GM21447 (cell line): ENCODE results near the gene HBD.
"Not testable (repeated sequence)": the region's sequence is repeated elsewhere in the genome, so short reads cannot be mapped to it uniquely, and the experiment has no call there.

Experiments used
- ATAC-seq: cut with Tn5 transposase; IDR thresholded peaks from one replicate; pipeline ENCODE4 v1.9.1; 2021; ENCODE audit not compliant: unreplicated experiment

HBD gene

GRCh38 chr11:5253440-5253839 is 19.2 kb upstream of the HBD start:
- not testable (repeated sequence) for ATAC-seq

DNA sequence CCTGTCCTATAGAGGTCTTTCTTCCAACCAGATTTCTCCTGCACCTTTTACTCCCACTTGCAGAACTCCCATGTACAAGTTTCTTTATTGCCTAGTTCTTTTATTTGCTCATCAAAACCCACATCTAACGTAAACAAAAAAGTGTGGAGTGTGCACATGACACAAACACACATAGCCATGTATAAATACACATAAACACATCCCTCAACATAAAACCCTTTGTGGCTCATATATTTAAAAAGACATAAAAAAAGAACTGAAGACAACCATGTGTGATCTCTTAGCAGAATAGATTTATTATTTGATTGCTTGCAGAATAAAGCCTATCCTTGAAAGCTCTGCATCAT is 18.6 kb upstream of the HBD start:
- ATAC-seq: no peak

DNA sequence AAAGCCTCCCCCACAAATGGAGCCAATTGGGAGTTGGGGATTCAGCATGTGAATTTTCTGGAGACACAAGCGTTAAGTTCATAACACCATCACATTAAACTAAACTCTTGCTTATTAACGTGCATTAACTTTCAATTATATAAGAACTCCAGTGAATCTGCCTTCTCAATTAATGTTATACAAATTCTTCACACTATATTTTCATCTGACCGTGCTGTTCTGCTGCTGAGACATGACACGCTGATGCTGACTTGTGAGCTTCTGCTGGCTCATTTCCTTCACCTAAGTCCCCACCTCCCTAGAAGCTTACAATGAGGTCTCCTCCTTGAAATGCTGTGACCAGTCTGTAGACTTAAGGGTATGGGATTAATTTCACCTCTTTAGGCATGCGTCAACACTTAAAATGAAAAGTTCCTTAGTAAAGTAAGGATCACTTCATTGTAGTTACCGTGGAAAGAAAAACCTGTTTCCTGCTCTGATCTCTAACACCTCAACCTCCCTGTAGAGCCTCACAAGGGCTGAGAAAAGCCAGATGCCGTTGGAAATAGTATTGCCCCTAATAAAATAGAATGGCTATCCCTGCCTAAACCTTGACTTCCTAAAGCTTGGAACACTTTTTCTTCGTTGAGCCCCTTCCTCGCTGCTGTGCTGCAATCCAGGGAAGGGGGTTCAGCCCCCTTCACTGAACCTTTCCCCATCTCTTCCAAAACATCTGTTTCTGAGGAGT is 18.1 kb upstream of the HBD start:
- no peak for ATAC-seq

DNA sequence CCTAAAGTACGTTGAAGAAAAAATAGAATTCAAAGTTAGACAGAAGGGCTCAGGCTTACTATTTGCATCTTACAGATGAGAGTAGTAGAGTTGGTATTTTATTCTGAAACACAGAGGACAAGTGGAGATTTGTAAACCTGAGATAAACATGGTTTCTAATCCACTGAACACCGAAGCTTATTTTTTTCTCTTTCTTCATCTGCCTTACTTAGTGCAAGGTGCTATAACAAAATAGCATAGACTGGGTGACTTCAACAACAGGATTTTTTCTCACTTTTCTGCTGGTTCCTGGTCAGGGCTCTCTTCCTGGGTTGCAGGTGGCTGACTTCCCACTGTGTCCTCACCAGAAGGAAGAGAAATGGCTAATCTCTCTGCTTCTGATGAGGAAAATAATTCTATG is 17.5 kb upstream of the HBD start:
- ATAC-seq: no peak

DNA sequence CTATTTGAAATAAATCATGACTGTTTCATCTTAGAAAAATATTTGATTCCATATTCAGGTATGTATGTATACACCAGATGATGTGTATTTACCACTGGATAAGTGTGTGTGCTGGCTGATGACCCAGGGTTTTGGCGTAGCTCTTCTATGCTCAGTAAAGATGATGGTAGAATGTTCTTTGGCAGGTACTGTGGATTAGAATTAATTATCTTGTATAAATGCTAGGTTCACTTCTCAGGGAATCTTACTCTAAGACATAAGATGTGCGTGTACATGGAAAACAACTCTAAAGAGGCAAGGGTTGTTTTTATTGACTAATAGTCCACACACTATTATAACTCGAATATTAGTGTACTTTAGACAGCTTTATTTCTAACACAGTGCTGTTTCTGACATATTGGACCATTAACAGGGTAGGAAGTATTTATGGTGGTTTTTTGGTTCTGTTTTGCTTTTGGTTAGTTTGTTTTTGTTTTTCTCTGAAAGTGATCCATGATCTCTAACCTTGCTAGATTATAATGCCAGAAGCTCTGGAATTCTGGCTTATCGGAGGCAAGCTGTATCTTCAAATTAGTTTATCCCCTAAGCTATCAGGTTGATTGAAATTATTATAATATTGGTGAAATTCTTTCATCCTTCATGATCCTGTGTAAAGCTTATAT is 16.4 kb upstream of the HBD start:
- no peak for ATAC-seq

DNA sequence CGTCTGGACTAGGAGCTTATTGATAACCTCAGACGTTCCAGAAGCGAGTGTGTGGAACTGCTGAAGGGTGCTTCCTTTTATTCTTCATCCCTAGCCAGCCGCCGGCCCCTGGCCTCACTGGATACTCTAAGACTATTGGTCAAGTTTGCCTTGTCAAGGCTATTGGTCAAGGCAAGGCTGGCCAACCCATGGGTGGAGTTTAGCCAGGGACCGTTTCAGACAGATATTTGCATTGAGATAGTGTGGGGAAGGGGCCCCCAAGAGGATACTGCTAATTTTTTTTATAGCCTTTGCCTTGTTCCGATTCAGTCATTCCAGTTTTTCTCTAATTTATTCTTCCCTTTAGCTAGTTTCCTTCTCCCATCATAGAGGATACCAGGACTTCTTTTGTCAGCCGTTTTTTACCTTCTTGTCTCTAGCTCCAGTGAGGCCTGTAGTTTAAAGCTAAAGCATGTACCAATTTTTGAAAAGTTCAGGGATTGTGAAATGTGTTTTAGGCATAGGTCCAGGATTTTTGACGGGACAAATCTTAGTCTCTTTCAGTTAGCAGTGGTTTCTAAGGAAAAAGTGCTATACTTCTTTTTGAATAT is 15.6 kb upstream of the HBD start, which contains the start of gene HBG1:
HBG1 (minus strand) TSS at position 51 of the 590 bp plus-strand sequence. CDS start 53 bp downstream, outside the sequence.
- ATAC-seq: not testable (repeated sequence)

- not testable (repeated sequence) for ATAC-seq
These were observed 14.2 kb upstream of the HBD start for GRCh38 chr11:5248498-5248897.

DNA sequence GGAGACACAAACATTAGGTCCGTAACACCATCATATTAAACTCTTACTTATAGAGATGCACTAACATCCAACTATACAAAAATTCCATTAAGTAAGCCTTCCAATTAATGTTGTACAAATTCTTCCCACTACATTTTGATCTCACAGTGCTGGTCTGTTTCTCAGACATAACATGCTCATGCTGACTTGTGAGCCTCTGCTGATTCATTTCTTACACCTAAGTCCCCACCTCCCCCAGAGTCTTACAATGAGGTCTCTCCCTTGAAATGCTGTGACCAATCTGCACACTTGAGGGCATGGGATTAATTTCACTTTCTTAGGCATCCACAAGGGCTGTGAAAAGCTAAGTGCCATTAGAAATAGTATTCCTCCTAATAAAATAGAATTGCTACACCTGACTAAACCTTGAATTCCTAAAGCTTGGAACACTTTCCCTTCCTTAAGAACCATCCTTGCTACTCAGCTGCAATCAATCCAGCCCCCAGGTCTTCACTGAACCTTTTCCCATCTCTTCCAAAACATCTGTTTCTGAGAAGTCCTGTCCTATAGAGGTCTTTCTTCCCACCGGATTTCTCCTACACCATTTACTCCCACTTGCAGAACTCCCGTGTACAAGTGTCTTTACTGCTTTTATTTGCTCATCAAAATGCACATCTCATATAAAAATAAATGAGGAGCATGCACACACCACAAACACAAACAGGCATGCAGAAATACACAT is 13.3 kb upstream of the HBD start:
- no peak for ATAC-seq

GRCh38 chr11:5246772-5247471 is 12.6 kb upstream of the HBD start:
- no peak for ATAC-seq

DNA sequence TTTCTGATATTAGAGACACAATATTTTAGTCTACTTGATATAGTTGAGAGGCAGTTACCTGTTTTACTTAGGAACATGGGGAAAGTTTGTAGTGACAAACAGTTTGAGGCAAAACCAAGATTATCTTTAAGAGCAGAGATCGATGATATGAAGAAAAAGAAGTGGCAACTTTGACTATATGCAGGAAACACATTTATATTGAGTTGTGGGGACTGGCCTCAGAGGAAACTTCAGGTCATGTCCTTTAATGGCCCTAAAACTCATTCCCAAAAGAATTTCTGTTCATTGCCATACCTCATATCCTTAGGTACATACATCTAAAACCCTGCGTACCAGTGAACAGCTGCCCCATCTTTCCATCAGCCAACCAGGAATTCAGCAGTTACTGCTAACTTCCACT is 10.9 kb upstream of the HBD start:
- ATAC-seq: no peak

GRCh38 chr11:5243816-5244180 is 9.5 kb upstream of the HBD start:
- ATAC-seq: no peak

DNA sequence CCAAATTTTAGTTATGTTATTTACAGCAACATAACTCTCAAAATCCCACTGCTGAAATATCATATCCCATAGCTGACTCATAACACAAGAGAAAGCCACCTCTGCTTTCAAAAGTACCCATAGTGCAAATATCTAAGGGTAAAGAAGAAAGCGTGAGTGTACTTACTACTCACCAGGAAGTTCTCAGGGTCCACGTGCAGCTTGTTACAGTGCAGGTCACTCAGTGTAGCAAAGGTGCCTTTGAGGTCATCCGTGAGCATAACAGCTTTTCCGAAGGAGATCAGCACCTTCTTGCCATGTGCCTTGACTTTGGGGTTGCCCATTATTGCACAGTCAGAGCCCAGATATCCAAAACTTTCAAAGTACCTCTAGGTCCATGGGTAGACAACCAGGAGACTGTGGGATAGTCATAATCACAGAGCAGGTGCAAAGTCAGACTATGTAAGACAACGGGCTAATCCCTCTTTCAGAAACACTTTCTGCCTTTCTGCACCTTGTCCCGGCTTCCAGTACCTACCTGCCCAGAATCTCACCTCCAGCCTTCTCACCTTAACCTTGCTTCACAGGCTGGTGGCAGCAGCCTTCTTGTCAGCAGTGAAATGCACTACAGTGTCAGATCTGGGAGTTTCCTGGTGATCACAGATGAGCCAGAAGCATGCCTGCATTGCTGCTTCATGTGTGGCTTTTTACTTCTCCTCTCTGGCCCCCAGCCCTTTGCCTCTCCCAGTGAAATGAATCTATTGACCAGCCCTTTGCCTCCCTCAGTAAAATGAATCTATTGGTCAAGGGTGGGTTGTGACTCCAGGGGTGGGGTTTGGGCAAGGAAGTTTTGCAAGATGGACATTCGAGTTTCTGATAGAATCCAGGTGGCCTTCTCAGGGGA is 8.9 kb upstream of the HBD start:
- no peak for ATAC-seq

- no peak for ATAC-seq
These were observed 7.9 kb upstream of the HBD start for GRCh38 chr11:5242208-5242607.

GRCh38 chr11:5241458-5241857 is 7.2 kb upstream of the HBD start:
- ATAC-seq: no peak

GRCh38 chr11:5240458-5240857 is 6.2 kb upstream of the HBD start:
- ATAC-seq: no peak

DNA sequence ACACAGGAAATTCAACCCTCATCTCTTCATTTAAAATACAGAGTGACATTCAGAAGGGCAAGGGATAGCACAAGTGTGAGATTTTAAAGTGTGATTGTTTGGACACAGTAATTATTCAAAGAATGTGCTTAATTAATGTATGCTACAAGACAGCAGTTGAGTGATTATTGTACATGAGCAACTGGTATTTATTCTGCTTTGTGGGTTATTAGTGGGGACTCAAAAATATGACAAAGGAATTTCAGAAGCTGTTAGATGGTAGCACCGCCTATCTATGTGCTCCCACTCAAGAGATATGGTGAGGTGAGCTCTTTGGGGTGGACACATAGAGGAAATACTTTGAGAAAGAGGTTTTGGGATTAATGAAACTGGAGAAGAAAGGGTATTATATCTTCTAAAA is 5.8 kb upstream of the HBD start:
- no peak for ATAC-seq

GRCh38 chr11:5239046-5239445 is 4.8 kb upstream of the HBD start:
- no peak for ATAC-seq

DNA sequence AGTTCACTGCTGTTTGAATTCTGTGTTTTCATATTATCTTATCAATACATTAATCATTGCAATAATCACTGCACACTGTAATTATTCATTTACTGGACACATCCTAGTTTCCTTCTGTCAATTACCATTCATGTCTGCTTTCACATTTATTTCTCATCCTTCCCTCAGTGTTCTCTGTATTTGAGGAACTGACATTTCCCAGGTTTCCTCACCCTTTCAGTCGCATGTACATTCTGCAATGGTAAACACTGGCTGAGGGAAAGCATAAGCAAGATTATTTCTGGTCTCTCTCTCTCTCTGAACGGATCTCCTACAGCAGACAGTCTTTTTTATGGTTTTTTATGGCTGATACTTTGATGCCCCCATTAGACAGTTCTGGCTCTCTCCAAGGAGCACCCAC is 4.2 kb upstream of the HBD start:
- no peak for ATAC-seq

- no peak for ATAC-seq
These were observed 3.1 kb upstream of the HBD start for GRCh38 chr11:5237420-5237819.

GRCh38 chr11:5235364-5236095 is 1.2 kb upstream of the HBD start:
- ATAC-seq: no peak
